K562 (cell line): ENCODE data around the gene SNAP23. TPM values are rescaled to one million over a fixed set of nuclear protein-coding genes. Genes with fewer than 3 reads are reported as not detected.

Source experiments
- CBX3 ChIP-seq, 2 experiments: IDR thresholded peaks; 1 replicate in 1 of 2; 2 replicates in 1 of 2; pipeline ENCODE4 v1.6.1; 2012; ENCODE audit warnings: inconsistent platforms in 2 of 2, low read length in 2 of 2, borderline replicate concordance in 1 of 2, control low read depth in 1 of 2
- ELF1 ChIP-seq: fragments of 200-800 bp; sonication (Bioruptor generic); IDR thresholded peaks from 2 replicates; pipeline ENCODE4 v1.6.1; 2016; ENCODE audit warnings: missing genetic modification characterization, missing compliant biosample characterization
- ETS2 ChIP-seq: IDR thresholded peaks from 2 replicates; pipeline ENCODE4 v1.6.1; 2016; ENCODE audit warnings: borderline replicate concordance, missing genetic modification characterization, mild to moderate bottlenecking, moderate library complexity, missing compliant biosample characterization; ENCODE audit not compliant: poor library complexity, severe bottlenecking
- GATAD2A ChIP-seq: fragments of 450-650 bp; IDR thresholded peaks from 2 replicates; pipeline ENCODE4 v1.6.1; 2017
- GTF2A2 ChIP-seq: IDR thresholded peaks from 2 replicates; pipeline ENCODE4 v1.6.1; 2016; ENCODE audit warnings: mild to moderate bottlenecking, missing genetic modification characterization, missing compliant biosample characterization
- HMG20B ChIP-seq: fragments of 250-450 bp; sonication (Bioruptor Pico); IDR thresholded peaks from 2 replicates; pipeline ENCODE4 v1.5.0; 2021; ENCODE audit warnings: mild to moderate bottlenecking
- MAZ ChIP-seq, 2 experiments: fragments of 450-650 bp in 1 of 2; sonication (generic) in 1 of 2; formaldehyde crosslinking; IDR thresholded peaks in 1 of 2; conservative IDR thresholded peaks in 1 of 2; 2 replicates each; pipeline versions ENCODE4 v1.4.0 to v1.5.0; 2020; ENCODE audit warnings: mild to moderate bottlenecking in 1 of 2, missing genetic modification reagents in 1 of 2
- MEF2A ChIP-seq: IDR thresholded peaks from 2 replicates; pipeline ENCODE4 v1.6.1; 2011; ENCODE audit warnings: low read depth, mild to moderate bottlenecking, low read length, moderate library complexity; ENCODE audit not compliant: control insufficient read depth
- MEF2D ChIP-seq: conservative IDR thresholded peaks from 2 replicates; pipeline ENCODE4 v1.6.1; 2016; ENCODE audit warnings: low read depth, missing genetic modification characterization, missing compliant biosample characterization
- NCOA4 ChIP-seq: fragments of 450-650 bp; IDR thresholded peaks from 2 replicates; pipeline ENCODE4 v1.6.1; 2018; ENCODE audit warnings: mild to moderate bottlenecking; ENCODE audit not compliant: partially characterized antibody
- NCOR1 ChIP-seq: fragments of 450-650 bp; IDR thresholded peaks from 2 replicates; pipeline ENCODE4 v1.6.1; 2016; ENCODE audit warnings: mild to moderate bottlenecking, moderate library complexity
- RBM15 ChIP-seq: fragments of 200-400 bp; formaldehyde crosslinking; IDR thresholded peaks from 2 replicates; pipeline ENCODE4 v1.6.1; 2018; ENCODE audit warnings: mild to moderate bottlenecking, low read length, moderate library complexity; ENCODE audit not compliant: insufficient read depth
- SMAD1 ChIP-seq: fragments of 150-350 bp; IDR thresholded peaks from 2 replicates; pipeline ENCODE4 v1.6.1; 2014; ENCODE audit warnings: low read length, low read depth; ENCODE audit not compliant: partially characterized antibody
- TAF15 ChIP-seq: fragments of 200-400 bp; formaldehyde crosslinking; IDR thresholded peaks from 2 replicates; pipeline ENCODE4 v1.6.1; 2017; ENCODE audit warnings: mild to moderate bottlenecking, low read depth, low read length, moderate library complexity
- ZNF311 ChIP-seq: fragments of 250-450 bp; sonication (Bioruptor Pico); IDR thresholded peaks from 2 replicates; pipeline ENCODE4 v1.4.0; 2020; ENCODE audit warnings: mild to moderate bottlenecking, moderate library complexity
- ZNF668 ChIP-seq: fragments of 250-450 bp; sonication (Bioruptor Pico); IDR thresholded peaks from 2 replicates; pipeline ENCODE4 v1.8.0; 2022; ENCODE audit warnings: mild to moderate bottlenecking, inconsistent platforms
- ZNF830 ChIP-seq: fragments of 250-450 bp; sonication (Bioruptor Pico); IDR thresholded peaks from 2 replicates; pipeline ENCODE4 v1.5.0; 2021; ENCODE audit warnings: mild to moderate bottlenecking
- ZZZ3 ChIP-seq: fragments of 450-650 bp; IDR thresholded peaks from 2 replicates; pipeline ENCODE4 v1.6.1; 2016; ENCODE audit warnings: antibody characterized with exemption, mild to moderate bottlenecking, moderate library complexity
- polyA plus RNA-seq, 8 experiments: library from polyadenylated mRNA; depleted of rRNA in 4 of 8; stranded (reverse) in 5 of 8; unstranded in 3 of 8; fragments of >200 nt; fragmentation: Nextera tagmentation in 2 of 8; fragmentation: Illumina TruSeq in 1 of 8; extraction: Ambion mirVana in 2 of 8; extraction: Trizol in 1 of 8; gene quantifications; 2 replicates each; pipeline versions ENCODE4 v1.2.1 to v1.2.3, GENCODE V29; 2011 to 2014; ENCODE audit warnings: inconsistent platforms in 1 of 8, missing spikeins in 1 of 8
- total RNA-seq, 7 experiments: library from RNA; depleted of rRNA in 6 of 7; stranded (reverse); fragments of >200 nt in 6 of 7; fragmentation: Illumina TruSeq in 2 of 7; extraction: Trizol in 2 of 7; gene quantifications; 2 replicates each; pipeline versions ENCODE4 v1.2.1 to v1.2.3, GENCODE V29; 2011 to 2021; ENCODE audit warnings: low replicate concordance in 1 of 7
- TF ChIP-seq, protein P1 (sequence below): fragments of 450-650 bp; IDR thresholded peaks from 2 replicates; pipeline ENCODE4 v1.7.0; 2016; ENCODE audit warnings: borderline replicate concordance
- TF ChIP-seq, protein P2 (sequence below): fragments of 450-650 bp; formaldehyde crosslinking; IDR thresholded peaks from 2 replicates; pipeline ENCODE4 v1.4.0; 2022; ENCODE audit warnings: mild to moderate bottlenecking, moderate library complexity
- TF ChIP-seq, protein P3 (sequence below): sonication (generic); formaldehyde crosslinking; IDR thresholded peaks from 2 replicates; pipeline ENCODE4 v1.8.0; 2022; ENCODE audit warnings: mild to moderate bottlenecking, low read depth, missing genetic modification reagents
- TF ChIP-seq, protein P4 (sequence below): IDR thresholded peaks from 2 replicates; pipeline ENCODE4 v1.6.1; 2012; ENCODE audit warnings: low read depth, low read length, improper control_type of control experiment, borderline replicate concordance
- TF ChIP-seq, protein P5 (sequence below): fragments of 250-450 bp; sonication (Bioruptor Pico); IDR thresholded peaks from 2 replicates; pipeline ENCODE4 v1.8.0; 2021; ENCODE audit warnings: moderate library complexity, mild to moderate bottlenecking, inconsistent platforms

The SNAP23 gene
- total and polyA plus RNA-seq, 9 of the 15 experiments (the other 6 are each of a cell fraction or from before 2014, with no cell fraction given) = 78.9 to 168 (median 117) TPM

DNA sequence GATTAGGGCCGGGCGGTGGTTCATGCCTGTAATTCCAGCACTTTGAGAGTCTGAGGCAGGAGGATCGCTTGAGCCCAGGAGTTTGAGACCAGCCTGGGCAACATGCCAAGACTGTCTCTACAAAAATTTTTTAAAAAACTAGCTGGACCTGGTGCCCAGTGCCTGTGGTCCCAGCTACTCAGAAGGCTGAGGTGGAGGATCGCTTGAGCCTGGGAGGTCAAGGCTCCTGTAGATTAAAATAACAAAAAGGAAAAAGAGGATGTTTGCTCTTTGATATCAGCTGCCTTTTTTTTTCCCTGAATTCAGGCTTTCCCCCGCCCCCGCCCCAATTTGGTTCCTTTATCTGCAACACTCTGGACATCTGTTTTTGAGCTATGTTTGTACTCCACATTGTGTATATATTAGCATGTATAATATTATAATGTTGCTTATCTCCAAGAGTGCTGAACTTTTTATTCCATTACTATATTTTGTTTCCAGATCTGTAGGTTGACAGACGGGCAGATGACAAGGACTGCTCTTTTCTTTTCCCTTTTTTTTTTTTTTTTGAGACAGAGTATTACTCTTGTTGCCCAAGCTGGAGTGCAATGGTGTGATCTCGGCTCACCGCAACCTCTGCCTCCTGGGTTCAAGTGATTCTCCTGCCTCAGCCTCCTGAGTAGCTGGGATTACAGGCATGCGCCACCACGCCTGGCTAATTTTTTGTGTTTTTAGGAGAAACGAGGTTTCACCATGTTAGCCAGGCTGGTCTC, 4.6 kb downstream of the SNAP23 start (continued):
- TF ChIP-seq, protein P1, sequence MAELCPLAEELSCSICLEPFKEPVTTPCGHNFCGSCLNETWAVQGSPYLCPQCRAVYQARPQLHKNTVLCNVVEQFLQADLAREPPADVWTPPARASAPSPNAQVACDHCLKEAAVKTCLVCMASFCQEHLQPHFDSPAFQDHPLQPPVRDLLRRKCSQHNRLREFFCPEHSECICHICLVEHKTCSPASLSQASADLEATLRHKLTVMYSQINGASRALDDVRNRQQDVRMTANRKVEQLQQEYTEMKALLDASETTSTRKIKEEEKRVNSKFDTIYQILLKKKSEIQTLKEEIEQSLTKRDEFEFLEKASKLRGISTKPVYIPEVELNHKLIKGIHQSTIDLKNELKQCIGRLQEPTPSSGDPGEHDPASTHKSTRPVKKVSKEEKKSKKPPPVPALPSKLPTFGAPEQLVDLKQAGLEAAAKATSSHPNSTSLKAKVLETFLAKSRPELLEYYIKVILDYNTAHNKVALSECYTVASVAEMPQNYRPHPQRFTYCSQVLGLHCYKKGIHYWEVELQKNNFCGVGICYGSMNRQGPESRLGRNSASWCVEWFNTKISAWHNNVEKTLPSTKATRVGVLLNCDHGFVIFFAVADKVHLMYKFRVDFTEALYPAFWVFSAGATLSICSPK = no peak
- no peak for TF ChIP-seq CBX3 (IDR thresholded peaks at IDR 0.05; ENCODE audit: borderline replicate concordance in 1 of 2, low read length in 2 of 2)
- TF ChIP-seq, protein P2, sequence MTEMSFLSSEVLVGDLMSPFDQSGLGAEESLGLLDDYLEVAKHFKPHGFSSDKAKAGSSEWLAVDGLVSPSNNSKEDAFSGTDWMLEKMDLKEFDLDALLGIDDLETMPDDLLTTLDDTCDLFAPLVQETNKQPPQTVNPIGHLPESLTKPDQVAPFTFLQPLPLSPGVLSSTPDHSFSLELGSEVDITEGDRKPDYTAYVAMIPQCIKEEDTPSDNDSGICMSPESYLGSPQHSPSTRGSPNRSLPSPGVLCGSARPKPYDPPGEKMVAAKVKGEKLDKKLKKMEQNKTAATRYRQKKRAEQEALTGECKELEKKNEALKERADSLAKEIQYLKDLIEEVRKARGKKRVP = no peak
- no peak for TF ChIP-seq MEF2A
- no peak for TF ChIP-seq ZNF830 (CRISPR knock-in tag)
- TF ChIP-seq, protein P3, sequence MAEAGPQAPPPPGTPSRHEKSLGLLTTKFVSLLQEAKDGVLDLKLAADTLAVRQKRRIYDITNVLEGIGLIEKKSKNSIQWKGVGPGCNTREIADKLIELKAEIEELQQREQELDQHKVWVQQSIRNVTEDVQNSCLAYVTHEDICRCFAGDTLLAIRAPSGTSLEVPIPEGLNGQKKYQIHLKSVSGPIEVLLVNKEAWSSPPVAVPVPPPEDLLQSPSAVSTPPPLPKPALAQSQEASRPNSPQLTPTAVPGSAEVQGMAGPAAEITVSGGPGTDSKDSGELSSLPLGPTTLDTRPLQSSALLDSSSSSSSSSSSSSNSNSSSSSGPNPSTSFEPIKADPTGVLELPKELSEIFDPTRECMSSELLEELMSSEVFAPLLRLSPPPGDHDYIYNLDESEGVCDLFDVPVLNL = no peak
- TF ChIP-seq ELF1 (tag) = no peak
- TF ChIP-seq, protein P4, sequence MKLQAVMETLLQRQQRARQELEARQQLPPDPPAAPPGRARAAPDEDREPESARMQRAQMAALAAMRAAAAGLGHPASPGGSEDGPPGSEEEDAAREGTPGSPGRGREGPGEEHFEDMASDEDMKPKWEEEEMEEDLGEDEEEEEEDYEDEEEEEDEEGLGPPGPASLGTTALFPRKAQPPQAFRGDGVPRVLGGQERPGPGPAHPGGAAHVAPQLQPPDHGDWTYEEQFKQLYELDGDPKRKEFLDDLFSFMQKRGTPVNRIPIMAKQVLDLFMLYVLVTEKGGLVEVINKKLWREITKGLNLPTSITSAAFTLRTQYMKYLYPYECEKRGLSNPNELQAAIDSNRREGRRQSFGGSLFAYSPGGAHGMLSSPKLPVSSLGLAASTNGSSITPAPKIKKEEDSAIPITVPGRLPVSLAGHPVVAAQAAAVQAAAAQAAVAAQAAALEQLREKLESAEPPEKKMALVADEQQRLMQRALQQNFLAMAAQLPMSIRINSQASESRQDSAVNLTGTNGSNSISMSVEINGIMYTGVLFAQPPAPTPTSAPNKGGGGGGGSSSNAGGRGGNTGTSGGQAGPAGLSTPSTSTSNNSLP = peak; percentile 92
- TF ChIP-seq TAF15 = no peak
- no peak for TF ChIP-seq RBM15
- TF ChIP-seq MEF2D = no peak; the same call in 1 of the 2 replicates
- TF ChIP-seq GATAD2A = no peak
- no peak for TF ChIP-seq GTF2A2
- TF ChIP-seq MAZ (CRISPR knock-in tag; conservative IDR thresholded peaks at IDR 0.05 in 1 of 2, IDR thresholded peaks at IDR 0.05 in 1 of 2) = no peak
- no peak for TF ChIP-seq HMG20B (CRISPR knock-in tag)
- no peak for TF ChIP-seq NCOA4
- TF ChIP-seq ZNF311 (CRISPR knock-in tag) = no peak
- no peak for TF ChIP-seq ETS2 (tag)
- TF ChIP-seq NCOR1 = peak; percentile 45; the same call in 1 of the 2 replicates
- TF ChIP-seq SMAD1 = peak; percentile 48
- no peak for TF ChIP-seq ZNF668 (CRISPR knock-in tag)
- TF ChIP-seq ZZZ3 = no peak
- TF ChIP-seq, protein P5, sequence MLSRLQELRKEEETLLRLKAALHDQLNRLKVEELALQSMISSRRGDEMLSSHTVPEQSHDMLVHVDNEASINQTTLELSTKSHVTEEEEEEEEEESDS (CRISPR knock-in tag) = no peak
